Hair follicular keratinocyte (primary cell): Measurements from ENCODE around the gene XAF1. TPM values are rescaled to one million over a fixed set of nuclear protein-coding genes. Genes with fewer than 3 reads are reported as not detected.

Experiments used
- total RNA-seq: library from RNA; depleted of rRNA; stranded (reverse); fragments of >200 nt; gene quantifications from 2 replicates; pipeline ENCODE4 v1.2.3, GENCODE V29; 2015

Gene XAF1, protein sequence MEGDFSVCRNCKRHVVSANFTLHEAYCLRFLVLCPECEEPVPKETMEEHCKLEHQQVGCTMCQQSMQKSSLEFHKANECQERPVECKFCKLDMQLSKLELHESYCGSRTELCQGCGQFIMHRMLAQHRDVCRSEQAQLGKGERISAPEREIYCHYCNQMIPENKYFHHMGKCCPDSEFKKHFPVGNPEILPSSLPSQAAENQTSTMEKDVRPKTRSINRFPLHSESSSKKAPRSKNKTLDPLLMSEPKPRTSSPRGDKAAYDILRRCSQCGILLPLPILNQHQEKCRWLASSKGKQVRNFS
- total RNA-seq: 0.84 and 2.0 TPM in 2 replicates

DNA sequence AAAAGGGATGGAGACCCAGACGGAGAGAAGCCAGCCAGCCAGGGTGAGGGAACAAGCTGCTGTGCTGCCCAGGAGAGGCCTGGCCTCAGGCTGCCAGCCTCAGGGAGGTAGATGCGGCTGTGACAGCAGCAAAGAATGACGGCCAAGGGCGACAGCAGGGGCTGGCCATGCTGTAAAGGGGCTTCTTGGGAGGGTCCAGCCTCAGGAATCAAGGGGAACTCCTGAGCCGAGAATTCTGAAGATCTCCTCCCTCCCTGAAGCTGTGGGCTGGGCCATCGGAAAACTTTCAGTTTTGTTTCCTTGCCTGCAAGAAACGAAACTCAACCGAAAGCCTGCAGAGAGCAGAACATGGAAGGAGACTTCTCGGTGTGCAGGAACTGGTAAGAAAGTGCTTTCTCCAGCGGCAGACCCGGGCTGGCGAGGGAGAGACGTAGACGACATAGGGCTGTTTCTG lies at the start of gene XAF1:
TSS of gene XAF1 (plus strand) at position 316 of the 454 bp plus-strand sequence. CDS start at position 349, 33 bp downstream.

DNA sequence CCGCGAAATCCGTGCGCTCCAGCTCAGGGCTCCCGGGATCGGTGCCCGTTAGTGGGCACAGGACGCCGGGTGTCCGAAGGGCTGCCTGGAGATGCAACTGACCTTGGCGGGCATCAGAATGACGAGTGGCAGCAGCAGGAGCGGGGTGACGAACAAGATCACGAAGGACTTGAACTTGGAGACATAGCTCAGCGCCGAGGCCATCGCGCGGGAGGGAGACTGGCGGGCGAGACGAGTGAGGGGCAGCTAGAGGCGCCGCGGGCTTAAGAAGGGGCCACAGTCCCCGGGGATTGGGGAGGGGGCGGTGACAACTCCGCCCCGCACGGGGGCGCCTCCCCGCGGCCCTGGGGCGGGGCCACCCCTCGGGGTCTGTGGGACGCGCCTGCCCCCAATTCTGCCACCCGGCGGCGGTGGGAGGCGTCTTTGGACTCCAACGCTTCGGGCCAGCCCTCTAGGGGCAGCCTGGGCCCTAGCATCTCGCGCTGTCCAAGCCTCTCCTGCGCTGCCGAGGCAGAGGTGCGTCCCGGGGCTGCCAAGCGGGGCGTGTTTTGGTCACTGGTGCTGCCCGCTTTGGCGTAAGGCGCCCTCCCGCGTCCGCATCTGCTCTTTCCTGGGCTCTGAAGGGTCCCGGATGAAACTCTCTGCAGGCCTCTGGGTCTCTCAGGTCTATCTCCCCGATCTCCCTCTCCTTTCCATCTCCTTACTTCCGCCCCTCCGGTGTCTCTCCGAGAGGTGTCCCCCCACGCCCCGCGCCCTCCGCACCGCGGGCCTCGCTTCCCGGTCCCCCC lies 42.5 kb upstream of the XAF1 start, which contains the start of gene SLC13A5:
TSS of gene SLC13A5 (minus strand) at position 240 of the 788 bp plus-strand sequence. CDS start at position 204, 36 bp downstream.

DNA sequence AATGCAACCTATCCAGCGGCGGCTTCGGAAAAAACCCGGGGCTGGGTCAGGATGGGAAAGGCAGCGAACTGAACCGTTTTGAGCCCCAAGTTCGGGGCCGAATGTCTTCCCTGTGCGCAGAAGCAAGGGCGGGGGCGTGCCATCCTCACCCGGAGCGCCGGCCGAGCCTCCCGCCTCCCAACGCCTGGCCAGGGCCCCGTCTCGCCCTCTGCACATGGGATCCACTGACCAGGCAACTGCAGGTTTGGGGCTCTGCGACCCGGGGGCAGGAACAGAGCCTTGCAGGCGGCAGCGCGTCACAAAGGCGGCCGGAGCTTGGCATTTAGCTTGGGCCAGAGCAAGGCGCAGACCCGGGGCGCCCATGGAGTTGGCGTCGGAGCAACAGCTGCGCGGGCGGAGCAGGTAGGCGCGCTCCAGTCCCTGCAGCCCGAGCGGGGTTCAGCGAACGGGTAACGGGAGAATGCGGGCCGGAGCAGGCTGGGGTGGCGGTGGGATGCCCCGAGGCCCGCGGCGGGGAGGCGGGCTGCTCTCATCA lies 20.1 kb downstream of the XAF1 start, which contains the start of gene FBXO39:
TSS of gene FBXO39 (plus strand) at position 345 of the 535 bp plus-strand sequence. CDS start 3,654 bp downstream, outside the sequence.

Other genes with a start within 250 kb of the XAF1 start
- gene PITPNM3, start 199.5 kb upstream of the XAF1 start, total RNA-seq: 9.1 and 16.4 TPM in 2 replicates
- 8.2 and 10.5 TPM in 2 replicates for gene KIAA0753, start 115.3 kb upstream of the XAF1 start, total RNA-seq
- gene TXNDC17, start 115.0 kb upstream of the XAF1 start, total RNA-seq: 1,303 and 1,503 TPM in 2 replicates
- 8.4 and 10.1 TPM in 2 replicates for gene MED31, start 104.4 kb upstream of the XAF1 start, total RNA-seq
- 0.23 and 0.38 TPM in 2 replicates for gene C17orf100, start 104.3 kb upstream of the XAF1 start, total RNA-seq
- gene SLC13A5, start 42.7 kb upstream of the XAF1 start, total RNA-seq: 0.86 and 0.95 TPM in 2 replicates
- 3.2 and 9.3 TPM in 2 replicates for gene FBXO39, start 20.2 kb downstream of the XAF1 start, total RNA-seq
- gene TEKT1, start 75.7 kb downstream of the XAF1 start, total RNA-seq: not detected in 2 replicates
- 0.57 and 1.2 TPM in 2 replicates for gene ALOX12, start 240.0 kb downstream of the XAF1 start, total RNA-seq